Aorta (tissue), 5 donors: Measurements from ENCODE around the gene MORN1. TPM values are rescaled to one million over a fixed set of nuclear protein-coding genes. Genes with fewer than 3 reads are reported as not detected.

Source experiments
- ATAC-seq: fragments of 200-7000 bp; cut with Tn5 transposase; one replicate; pipeline ENCODE4 v1.9.1; 2022; ENCODE audit warnings: moderate library complexity; ENCODE audit not compliant: low FRiP score
- DNase-seq, 2 donors: peaks; one replicate each; pipeline ENCODE4 v3.0.0-alpha.2; 2020
- H3K27ac ChIP-seq, 2 donors: one replicate each; pipeline ENCODE4 v1.5.1; 2013; ENCODE audit warnings: low read length in 2 of 2, mild to moderate bottlenecking in 2 of 2, moderate library complexity in 2 of 2, control low read depth in 1 of 2, inconsistent platforms in 1 of 2, low read depth in 1 of 2
- H3K27me3 ChIP-seq, 2 donors: one replicate each; pipeline ENCODE4 v1.6.1; 2013; ENCODE audit warnings: control low read depth in 1 of 2, low read length in 1 of 2, mild to moderate bottlenecking in 1 of 2, moderate library complexity in 1 of 2; ENCODE audit not compliant: insufficient read depth in 2 of 2, control insufficient read depth in 1 of 2
- H3K36me3 ChIP-seq, 2 donors: one replicate each; pipeline ENCODE4 v1.6.1; 2013; ENCODE audit warnings: control low read depth in 1 of 2, low read length in 1 of 2, mild to moderate bottlenecking in 1 of 2; ENCODE audit not compliant: insufficient read depth in 2 of 2, control insufficient read depth in 1 of 2
- H3K4me1 ChIP-seq, 2 donors: one replicate each; pipeline ENCODE4 v1.6.1; 2013; ENCODE audit warnings: low read length in 2 of 2, control low read depth in 1 of 2, mild to moderate bottlenecking in 1 of 2, moderate library complexity in 1 of 2; ENCODE audit not compliant: insufficient read depth in 2 of 2, control insufficient read depth in 1 of 2
- H3K4me3 ChIP-seq, 2 donors: one replicate each; pipeline ENCODE4 v1.5.1; 2013; ENCODE audit warnings: low read length in 2 of 2, control low read depth in 1 of 2, mild to moderate bottlenecking in 1 of 2
- H3K9me3 ChIP-seq: one replicate; pipeline ENCODE4 v1.6.1; 2013; ENCODE audit warnings: mild to moderate bottlenecking, low read length; ENCODE audit not compliant: control insufficient read depth
- WGBS, 2 donors: extraction: QIAGEN DNeasy Blood & Tissue Kit; methylation state at CpG; one replicate each; pipeline ENCODE4 v1.1.7; 2013; 5-methylcytosine and 5-hydroxymethylcytosine counted together
- intact Hi-C, 2 donors: fragments of 100-400 bp; cut with DNase I; formaldehyde crosslinking; loops; one replicate each; pipeline versions ENCODE4 v1.14.2 to v1.15.0; 2022
- polyA plus RNA-seq, 2 donors: library from polyadenylated mRNA; stranded (reverse); fragments of 200-250 nt; gene quantifications; one replicate each; pipeline ENCODE4 v1.2.3, GENCODE V29; 2013
- total RNA-seq, 2 donors: library from RNA; stranded (reverse); fragmentation: NEBNext Ultra II Directional; extraction: Animal tissue kit (Norgen Biotek cat#: 25700); gene quantifications; one replicate each; pipeline ENCODE4 v1.2.1, GENCODE V29; 2021
- donor health status: healthy with polysubstance abuse.
- donor health status: Bipolar disorder and iron deficiency.
- donor health status: DM: no; HTN: no; CAD: no.
- donor health status: DM: no; HTN: no; CAD: no.
- donor health status: DM: yes; HTN: yes; CAD: no.

MORN1 gene
- total and polyA plus RNA-seq, 4 donors, result 0.50 to 12.0 (median 6.9) TPM

- ATAC-seq, result no peak
- Histone ChIP-seq H3K27me3 (no peaks in the 10 kb centered on the region), H3K27ac (no peak overlapping the region), H3K9me3 (no peaks in the 10 kb centered on the region), H3K4me1 (no peaks in the 10 kb centered on the region), H3K36me3 (no peaks in the 10 kb centered on the region), H3K4me3 (no peak overlapping the region)
- intact Hi-C loops, result loop anchor here in 1 of 2 donors (5.0 kb wide), 1 partner anchor 371 kb away; no protein-coding TSS in a partner anchor
- no peak for DNase-seq
- 48 to 58% methylated on average over 12 of the region's 12 CpGs for WGBS, 2 donors
These were observed 25.0 kb upstream of the MORN1 start for GRCh38 chr1:2416403-2416802.

- ATAC-seq (no peak), DNase-seq (no peak)
- intact Hi-C loops, result loop anchor here in 1 of 2 donors (2.0 to 5.0 kb wide), 2 partner anchors 133 to 371 kb away; no protein-coding TSS in a partner anchor
- Histone ChIP-seq H3K36me3 (no peaks in the 10 kb centered on the region), H3K27me3 (no peaks in the 10 kb centered on the region), H3K9me3 (no peaks in the 10 kb centered on the region), H3K4me1 (no peaks in the 10 kb centered on the region), H3K4me3 (no peak overlapping the region), H3K27ac (no peak overlapping the region)
- WGBS, 2 donors, result 69 to 78% methylated on average over 19 of the region's 19 CpGs
These were observed 24.5 kb upstream of the MORN1 start for GRCh38 chr1:2415801-2416208.

GRCh38 chr1:2415337-2415736 lies 24.0 kb upstream of the MORN1 start:
- Histone ChIP-seq H3K27me3 (no peaks in the 10 kb centered on the region), H3K4me1 (no peaks in the 10 kb centered on the region), H3K36me3 (no peaks in the 10 kb centered on the region), H3K4me3 (no peak overlapping the region), H3K9me3 (no peaks in the 10 kb centered on the region), H3K27ac (no peak overlapping the region)
- no peak for ATAC-seq
- DNase-seq, result no peak
- 68 to 71% methylated on average over 11 of the region's 11 CpGs for WGBS, 2 donors
- intact Hi-C loops, result loop anchor here in 1 of 2 donors (2.0 to 5.0 kb wide), 2 partner anchors 133 to 372 kb away; no protein-coding TSS in a partner anchor

GRCh38 chr1:2414297-2414958 lies 23.1 kb upstream of the MORN1 start:
- no peaks in the 10 kb centered on the region for H3K27me3 ChIP-seq
- no peak overlapping the region for H3K27ac ChIP-seq
- DNase-seq (peak; percentile 80 to 93), ATAC-seq (peak; percentile 62)
- intact Hi-C loops, result loop anchor here (1.0 to 5.0 kb wide), 5 partner anchors 113 to 372 kb away; partner anchors contain the start of gene PANK4 (in 1 of the 2)
- H3K4me1 ChIP-seq, result no peaks in the 10 kb centered on the region
- no peaks in the 10 kb centered on the region for H3K9me3 ChIP-seq
- no peak overlapping the region for H3K4me3 ChIP-seq
- no peaks in the 10 kb centered on the region for H3K36me3 ChIP-seq
- 2 to 3% methylated on average over 24 to 25 of the region's 25 CpGs for WGBS, 2 donors

GRCh38 chr1:2413495-2414296 lies 22.3 kb upstream of the MORN1 start:
- DNase-seq (no peak), ATAC-seq (no peak)
- no peak overlapping the region for H3K27ac ChIP-seq
- intact Hi-C loops, result loop anchor here (1.0 to 5.0 kb wide), 5 partner anchors 114 to 373 kb away; partner anchors contain the start of gene PANK4 (in 1 of the 2)
- 48 to 58% methylated on average over 26 to 28 of the region's 28 CpGs for WGBS, 2 donors
- no peaks in the 10 kb centered on the region for H3K36me3 ChIP-seq
- H3K4me1 ChIP-seq, result no peaks in the 10 kb centered on the region
- H3K4me3 ChIP-seq, result no peak overlapping the region
- no peaks in the 10 kb centered on the region for H3K9me3 ChIP-seq
- H3K27me3 ChIP-seq, result no peaks in the 10 kb centered on the region

GRCh38 chr1:2412773-2413494 lies 21.6 kb upstream of the MORN1 start:
- H3K9me3 ChIP-seq, result no peaks in the 10 kb centered on the region
- no peaks in the 10 kb centered on the region for H3K4me1 ChIP-seq
- H3K27ac ChIP-seq, result peak overlapping the region in 1 of 2 donors; percentile 53
- intact Hi-C loops, result loop anchor here in 1 of 2 donors (1.0 to 5.0 kb wide), 2 partner anchors 114 to 173 kb away; partner anchors contain the start of genes PANK4 and PRXL2B
- DNase-seq (no peak), ATAC-seq (peak; percentile 16)
- H3K36me3 ChIP-seq, result no peaks in the 10 kb centered on the region
- H3K27me3 ChIP-seq, result no peaks in the 10 kb centered on the region
- WGBS, 2 donors, result 1% methylated on average over 56 to 66 of the region's 66 CpGs
- H3K4me3 ChIP-seq, result peak overlapping the region; percentile 49 to 65

GRCh38 chr1:2412395-2412772 lies 21.0 kb upstream of the MORN1 start, which contains the start of gene PEX10:
Gene PEX10 (minus strand): TSS chr1:2412564. CDS start chr1:2412502, 62 bp downstream.
- DNase-seq (peak; percentile 98 to 100), ATAC-seq (peak; percentile 95)
- Histone ChIP-seq H3K27me3 (no peaks in the 10 kb centered on the region), H3K9me3 (no peaks in the 10 kb centered on the region), H3K4me1 (no peaks in the 10 kb centered on the region), H3K36me3 (no peaks in the 10 kb centered on the region), H3K27ac (peak within 1 kb of the TSS in 1 of 2 donors; percentile 53), H3K4me3 (peak within 1 kb of the TSS; percentile 67 to 68)
- intact Hi-C loops, result loop anchor here in 1 of 2 donors (1.0 to 5.0 kb wide), 2 partner anchors 115 to 174 kb away; partner anchors contain the start of genes PANK4 and PRXL2B
- 0 to 1% methylated on average over 27 to 55 of the region's 55 CpGs for WGBS, 2 donors

GRCh38 chr1:2411801-2412394 lies 20.5 kb upstream of the MORN1 start:
- Histone ChIP-seq H3K36me3 (no peaks in the 10 kb centered on the region), H3K9me3 (no peaks in the 10 kb centered on the region), H3K4me1 (no peaks in the 10 kb centered on the region), H3K4me3 (peak overlapping the region; percentile 67 to 68), H3K27me3 (no peaks in the 10 kb centered on the region), H3K27ac (peak overlapping the region in 1 of 2 donors; percentile 2)
- intact Hi-C loops, result loop anchor here in 1 of 2 donors (1.0 to 5.0 kb wide), 2 partner anchors 115 to 174 kb away; partner anchors contain the start of genes PANK4 and PRXL2B
- 7 to 11% methylated on average over 21 to 38 of the region's 38 CpGs for WGBS, 2 donors
- DNase-seq (no peak), ATAC-seq (peak; percentile 1)
